Measurements from ENCODE around the gene TEX2. TPM values are rescaled to one million over a fixed set of nuclear protein-coding genes. Genes with fewer than 3 reads are reported as not detected.
A peak's percentile ranks its signal among the peaks of the same experiment; 100 is the strongest.

The TEX2 gene
- total and polyA plus RNA-seq, 2 of the 13 experiments (the other 11 are each of a cell fraction or from before 2014, with no cell fraction given) = 21.4 to 37.7 TPM

DNA sequence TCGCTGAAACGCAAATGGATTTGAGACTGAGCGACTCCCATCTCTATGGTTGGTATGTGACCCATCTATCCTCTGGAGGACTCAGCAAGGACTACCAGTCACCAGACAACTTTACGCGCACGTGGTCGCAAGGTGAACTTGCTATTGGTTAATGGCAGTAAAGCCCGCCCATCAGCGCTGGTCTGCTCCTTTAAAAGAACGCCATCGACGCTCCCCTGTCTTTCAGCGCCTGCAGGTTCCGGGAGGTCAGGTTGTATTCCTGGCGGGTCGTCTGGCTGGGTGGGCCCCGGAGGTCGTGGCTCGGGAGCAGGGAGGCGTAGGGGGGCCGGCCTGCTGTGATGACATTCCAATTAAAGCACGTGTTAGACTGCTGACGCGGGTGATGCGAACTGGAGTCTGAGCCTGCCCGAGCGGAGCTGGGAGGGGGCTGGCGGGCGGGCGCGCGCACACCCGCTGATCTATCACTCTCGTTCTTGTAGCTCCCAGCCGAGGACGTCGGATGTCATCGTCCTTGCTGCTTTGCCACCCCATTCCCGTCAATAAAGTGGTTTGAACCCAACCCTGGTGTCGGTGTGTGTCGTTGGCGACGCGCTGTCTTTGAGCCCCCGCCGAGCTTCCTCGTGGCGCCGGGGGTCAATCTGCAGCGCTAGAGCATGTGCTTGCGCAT lies 117.2 kb downstream of the TEX2 start (continued):
- TF ChIP-seq ZBTB40 (IDR thresholded peaks at IDR 0.05) (no peak), ZBTB40 (CRISPR knock-in tag; IDR thresholded peaks at IDR 0.05) (peak; percentile 80), TEF (CRISPR knock-in tag; IDR thresholded peaks at IDR 0.05) (no peak), HMG20A (CRISPR knock-in tag; IDR thresholded peaks at IDR 0.05; ENCODE audit: borderline replicate concordance) (no peak; the same call in 1 of the 2 replicates), GTF2F1 (IDR thresholded peaks at IDR 0.05; ENCODE audit: low read length) (peak; percentile 98), ZNF350 (CRISPR knock-in tag; IDR thresholded peaks at IDR 0.05; ENCODE audit: borderline replicate concordance, low read depth) (peak; percentile 97), ZNF790 (CRISPR knock-in tag; IDR thresholded peaks at IDR 0.05; ENCODE audit: borderline replicate concordance) (peak; percentile 80; the same call in 1 of the 2 replicates), RELA (CRISPR knock-in tag; IDR thresholded peaks at IDR 0.05) (peak; percentile 51; the same call in 1 of the 2 replicates), CBX5 (CRISPR knock-in tag; IDR thresholded peaks at IDR 0.05; ENCODE audit: borderline replicate concordance) (peak; percentile 87; the same call in 1 of the 2 replicates), ZNF7 (CRISPR knock-in tag; IDR thresholded peaks at IDR 0.05) (peak; percentile 27; the same call in 1 of the 2 replicates), PRDM4 (CRISPR knock-in tag; IDR thresholded peaks at IDR 0.05; ENCODE audit: borderline replicate concordance) (no peak), PHF5A (CRISPR knock-in tag; IDR thresholded peaks at IDR 0.05; ENCODE audit: low read depth, unreplicated experiment) (peak; percentile 94)
- TF ChIP-seq, protein P1, sequence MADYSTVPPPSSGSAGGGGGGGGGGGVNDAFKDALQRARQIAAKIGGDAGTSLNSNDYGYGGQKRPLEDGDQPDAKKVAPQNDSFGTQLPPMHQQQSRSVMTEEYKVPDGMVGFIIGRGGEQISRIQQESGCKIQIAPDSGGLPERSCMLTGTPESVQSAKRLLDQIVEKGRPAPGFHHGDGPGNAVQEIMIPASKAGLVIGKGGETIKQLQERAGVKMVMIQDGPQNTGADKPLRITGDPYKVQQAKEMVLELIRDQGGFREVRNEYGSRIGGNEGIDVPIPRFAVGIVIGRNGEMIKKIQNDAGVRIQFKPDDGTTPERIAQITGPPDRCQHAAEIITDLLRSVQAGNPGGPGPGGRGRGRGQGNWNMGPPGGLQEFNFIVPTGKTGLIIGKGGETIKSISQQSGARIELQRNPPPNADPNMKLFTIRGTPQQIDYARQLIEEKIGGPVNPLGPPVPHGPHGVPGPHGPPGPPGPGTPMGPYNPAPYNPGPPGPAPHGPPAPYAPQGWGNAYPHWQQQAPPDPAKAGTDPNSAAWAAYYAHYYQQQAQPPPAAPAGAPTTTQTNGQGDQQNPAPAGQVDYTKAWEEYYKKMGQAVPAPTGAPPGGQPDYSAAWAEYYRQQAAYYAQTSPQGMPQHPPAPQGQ (CRISPR knock-in tag; IDR thresholded peaks at IDR 0.05; ENCODE audit: borderline replicate concordance) = no peak
- TF ChIP-seq, protein P2, sequence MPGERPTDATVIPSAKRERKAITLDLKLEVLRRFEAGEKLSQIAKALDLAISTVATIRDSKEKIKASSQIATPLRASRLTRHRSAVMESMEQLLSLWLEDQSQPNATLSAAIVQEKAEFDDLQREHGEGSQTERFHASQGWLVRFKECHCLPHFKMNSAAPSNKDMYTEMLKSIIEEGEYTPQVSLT (CRISPR knock-in tag; IDR thresholded peaks at IDR 0.05; ENCODE audit: borderline replicate concordance, low read depth) = no peak

Data from HepG2 (cell line).